GM23338 (cell line): ENCODE results near the gene CDC14B. TPM values are rescaled to one million over a fixed set of nuclear protein-coding genes. Genes with fewer than 3 reads are reported as not detected.

Experiments used
- ATAC-seq: fragments of 200-7000 bp; cut with Tn5 transposase; 3 replicates; pipeline ENCODE4 v1.9.1; 2020
- DNase-seq: peaks from one replicate; pipeline ENCODE4 v3.0.0-alpha.2; 2015; ENCODE audit warnings: low spot score
- H2AFZ ChIP-seq: fragments of 200-600 bp; sonication (generic); 2 replicates; pipeline ENCODE4 v1.8.0; 2016; ENCODE audit warnings: antibody characterized with exemption, mild to moderate bottlenecking, moderate library complexity
- H3F3A ChIP-seq: fragments of 200-600 bp; sonication (generic); replicated peaks from 2 replicates; pipeline ENCODE4 v1.8.0; 2017; ENCODE audit warnings: antibody characterized with exemption, mixed run types, low read depth
- H3K27ac ChIP-seq: fragments of 200-600 bp; sonication (generic); 2 replicates; pipeline ENCODE4 v1.6.1; 2016; ENCODE audit warnings: low read depth
- H3K27me3 ChIP-seq: fragments of 200-600 bp; sonication (generic); 2 replicates; pipeline ENCODE4 v1.8.0; 2016; ENCODE audit warnings: mild to moderate bottlenecking, mixed run types, moderate library complexity; ENCODE audit not compliant: insufficient read depth
- H3K36me3 ChIP-seq: fragments of 200-600 bp; sonication (generic); 2 replicates; pipeline ENCODE4 v1.8.0; 2016; ENCODE audit warnings: mild to moderate bottlenecking; ENCODE audit not compliant: insufficient read depth
- H3K4me1 ChIP-seq: fragments of 200-600 bp; sonication (generic); 2 replicates; pipeline ENCODE4 v1.8.0; 2016; ENCODE audit warnings: mild to moderate bottlenecking, moderate library complexity; ENCODE audit not compliant: insufficient read depth
- H3K4me2 ChIP-seq: fragments of 200-600 bp; sonication (generic); 2 replicates; pipeline ENCODE4 v1.7.1; 2017; ENCODE audit warnings: mixed run types
- H3K4me3 ChIP-seq: fragments of 200-600 bp; sonication (generic); 2 replicates; pipeline ENCODE4 v1.6.1; 2016; ENCODE audit warnings: mixed run types
- H3K79me2 ChIP-seq: fragments of 200-600 bp; sonication (generic); replicated peaks from 2 replicates; pipeline ENCODE4 v1.8.0; 2017; ENCODE audit warnings: mild to moderate bottlenecking; ENCODE audit not compliant: insufficient read depth
- H3K9me2 ChIP-seq: fragments of 200-600 bp; sonication (generic); 2 replicates; pipeline ENCODE4 v1.8.0; 2017; ENCODE audit not compliant: insufficient read depth
- H4K20me1 ChIP-seq: fragments of 200-600 bp; sonication (generic); replicated peaks from 2 replicates; pipeline ENCODE4 v1.8.0; 2017; ENCODE audit warnings: mild to moderate bottlenecking; ENCODE audit not compliant: insufficient read depth
- H3K27ac Mint-ChIP-seq: 2 replicates; pipeline ENCODE4 v1.8.0; 2020; ENCODE audit warnings: inconsistent platforms, mild to moderate bottlenecking, moderate library complexity, mixed read lengths
- H3K27me3 Mint-ChIP-seq: 3 replicates; pipeline ENCODE4 v1.8.0; 2022; ENCODE audit warnings: low read depth, mild to moderate bottlenecking, moderate library complexity, mixed read lengths, inconsistent platforms; ENCODE audit not compliant: insufficient read depth, poor library complexity
- H3K36me3 Mint-ChIP-seq: 3 replicates; pipeline ENCODE4 v1.8.0; 2021; ENCODE audit warnings: low read depth, mild to moderate bottlenecking, inconsistent platforms, moderate library complexity, mixed read lengths
- H3K4me1 Mint-ChIP-seq: 3 replicates; pipeline ENCODE4 v1.8.0; 2020; ENCODE audit warnings: mild to moderate bottlenecking, inconsistent platforms, mixed read lengths
- H3K4me3 Mint-ChIP-seq: 3 replicates; pipeline ENCODE4 v1.8.0; 2021; ENCODE audit warnings: moderate library complexity, mild to moderate bottlenecking, inconsistent platforms, mixed read lengths
- H3K9me3 Mint-ChIP-seq: 3 replicates; pipeline ENCODE4 v1.8.0; 2020; ENCODE audit warnings: moderate library complexity, mild to moderate bottlenecking, inconsistent platforms, mixed read lengths
- EZH2 ChIP-seq: fragments of 200-600 bp; sonication (generic); IDR thresholded peaks from one replicate; pipeline ENCODE4 v1.8.0; 2017; ENCODE audit warnings: antibody characterized with exemption, mild to moderate bottlenecking, low read depth; ENCODE audit not compliant: unreplicated experiment
- STAT1 ChIP-seq: IDR thresholded peaks from one replicate; pipeline ENCODE4 v1.6.1; 2016; ENCODE audit warnings: antibody characterized with exemption; ENCODE audit not compliant: unreplicated experiment
- polyA plus RNA-seq: library from polyadenylated mRNA; unstranded; fragments of >200 nt; fragmentation: Nextera tagmentation; extraction: Ambion mirVana; gene quantifications from 2 replicates; pipeline ENCODE4 v1.2.1, GENCODE V29; 2016
- total RNA-seq: library from RNA; depleted of rRNA; stranded (reverse); fragments of >200 nt; shearing (Covaris generic); gene quantifications from 2 replicates; pipeline ENCODE4 v1.2.3, GENCODE V29; 2014
- TF ChIP-seq, protein P1 (sequence below): fragments of 250-450 bp; sonication (Bioruptor Pico); IDR thresholded peaks from 2 replicates; pipeline ENCODE4 v1.5.0; 2020; ENCODE audit warnings: mild to moderate bottlenecking, moderate library complexity
- TF ChIP-seq, protein P2 (sequence below): IDR thresholded peaks from one replicate; pipeline ENCODE4 v1.6.1; 2018; ENCODE audit warnings: antibody characterized with exemption; ENCODE audit not compliant: unreplicated experiment

The CDC14B gene
- total and polyA plus RNA-seq, 2 experiments from 2014 or later: 12.2 to 52.1 TPM

- TF ChIP-seq, protein P1, sequence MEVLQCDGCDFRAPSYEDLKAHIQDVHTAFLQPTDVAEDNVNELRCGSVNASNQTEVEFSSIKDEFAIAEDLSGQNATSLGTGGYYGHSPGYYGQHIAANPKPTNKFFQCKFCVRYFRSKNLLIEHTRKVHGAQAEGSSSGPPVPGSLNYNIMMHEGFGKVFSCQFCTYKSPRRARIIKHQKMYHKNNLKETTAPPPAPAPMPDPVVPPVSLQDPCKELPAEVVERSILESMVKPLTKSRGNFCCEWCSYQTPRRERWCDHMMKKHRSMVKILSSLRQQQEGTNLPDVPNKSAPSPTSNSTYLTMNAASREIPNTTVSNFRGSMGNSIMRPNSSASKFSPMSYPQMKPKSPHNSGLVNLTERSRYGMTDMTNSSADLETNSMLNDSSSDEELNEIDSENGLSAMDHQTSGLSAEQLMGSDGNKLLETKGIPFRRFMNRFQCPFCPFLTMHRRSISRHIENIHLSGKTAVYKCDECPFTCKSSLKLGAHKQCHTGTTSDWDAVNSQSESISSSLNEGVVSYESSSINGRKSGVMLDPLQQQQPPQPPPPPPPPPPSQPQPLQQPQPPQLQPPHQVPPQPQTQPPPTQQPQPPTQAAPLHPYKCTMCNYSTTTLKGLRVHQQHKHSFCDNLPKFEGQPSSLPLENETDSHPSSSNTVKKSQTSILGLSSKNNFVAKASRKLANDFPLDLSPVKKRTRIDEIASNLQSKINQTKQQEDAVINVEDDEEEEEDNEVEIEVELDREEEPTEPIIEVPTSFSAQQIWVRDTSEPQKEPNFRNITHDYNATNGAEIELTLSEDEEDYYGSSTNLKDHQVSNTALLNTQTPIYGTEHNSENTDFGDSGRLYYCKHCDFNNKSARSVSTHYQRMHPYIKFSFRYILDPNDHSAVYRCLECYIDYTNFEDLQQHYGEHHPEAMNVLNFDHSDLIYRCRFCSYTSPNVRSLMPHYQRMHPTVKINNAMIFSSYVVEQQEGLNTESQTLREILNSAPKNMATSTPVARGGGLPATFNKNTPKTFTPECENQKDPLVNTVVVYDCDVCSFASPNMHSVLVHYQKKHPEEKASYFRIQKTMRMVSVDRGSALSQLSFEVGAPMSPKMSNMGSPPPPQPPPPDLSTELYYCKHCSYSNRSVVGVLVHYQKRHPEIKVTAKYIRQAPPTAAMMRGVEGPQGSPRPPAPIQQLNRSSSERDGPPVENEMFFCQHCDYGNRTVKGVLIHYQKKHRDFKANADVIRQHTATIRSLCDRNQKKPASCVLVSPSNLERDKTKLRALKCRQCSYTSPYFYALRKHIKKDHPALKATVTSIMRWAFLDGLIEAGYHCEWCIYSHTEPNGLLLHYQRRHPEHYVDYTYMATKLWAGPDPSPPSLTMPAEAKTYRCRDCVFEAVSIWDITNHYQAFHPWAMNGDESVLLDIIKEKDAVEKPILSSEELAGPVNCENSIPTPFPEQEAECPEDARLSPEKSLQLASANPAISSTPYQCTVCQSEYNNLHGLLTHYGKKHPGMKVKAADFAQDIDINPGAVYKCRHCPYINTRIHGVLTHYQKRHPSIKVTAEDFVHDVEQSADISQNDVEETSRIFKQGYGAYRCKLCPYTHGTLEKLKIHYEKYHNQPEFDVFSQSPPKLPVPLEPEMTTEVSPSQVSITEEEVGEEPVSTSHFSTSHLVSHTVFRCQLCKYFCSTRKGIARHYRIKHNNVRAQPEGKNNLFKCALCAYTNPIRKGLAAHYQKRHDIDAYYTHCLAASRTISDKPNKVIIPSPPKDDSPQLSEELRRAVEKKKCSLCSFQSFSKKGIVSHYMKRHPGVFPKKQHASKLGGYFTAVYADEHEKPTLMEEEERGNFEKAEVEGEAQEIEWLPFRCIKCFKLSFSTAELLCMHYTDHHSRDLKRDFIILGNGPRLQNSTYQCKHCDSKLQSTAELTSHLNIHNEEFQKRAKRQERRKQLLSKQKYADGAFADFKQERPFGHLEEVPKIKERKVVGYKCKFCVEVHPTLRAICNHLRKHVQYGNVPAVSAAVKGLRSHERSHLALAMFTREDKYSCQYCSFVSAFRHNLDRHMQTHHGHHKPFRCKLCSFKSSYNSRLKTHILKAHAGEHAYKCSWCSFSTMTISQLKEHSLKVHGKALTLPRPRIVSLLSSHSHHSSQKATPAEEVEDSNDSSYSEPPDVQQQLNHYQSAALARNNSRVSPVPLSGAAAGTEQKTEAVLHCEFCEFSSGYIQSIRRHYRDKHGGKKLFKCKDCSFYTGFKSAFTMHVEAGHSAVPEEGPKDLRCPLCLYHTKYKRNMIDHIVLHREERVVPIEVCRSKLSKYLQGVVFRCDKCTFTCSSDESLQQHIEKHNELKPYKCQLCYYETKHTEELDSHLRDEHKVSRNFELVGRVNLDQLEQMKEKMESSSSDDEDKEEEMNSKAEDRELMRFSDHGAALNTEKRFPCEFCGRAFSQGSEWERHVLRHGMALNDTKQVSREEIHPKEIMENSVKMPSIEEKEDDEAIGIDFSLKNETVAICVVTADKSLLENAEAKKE (CRISPR knock-in tag): no peak
Measured at GRCh38 chr9:96480736-96481135, 138.9 kb downstream of the CDC14B start (continued).

DNA sequence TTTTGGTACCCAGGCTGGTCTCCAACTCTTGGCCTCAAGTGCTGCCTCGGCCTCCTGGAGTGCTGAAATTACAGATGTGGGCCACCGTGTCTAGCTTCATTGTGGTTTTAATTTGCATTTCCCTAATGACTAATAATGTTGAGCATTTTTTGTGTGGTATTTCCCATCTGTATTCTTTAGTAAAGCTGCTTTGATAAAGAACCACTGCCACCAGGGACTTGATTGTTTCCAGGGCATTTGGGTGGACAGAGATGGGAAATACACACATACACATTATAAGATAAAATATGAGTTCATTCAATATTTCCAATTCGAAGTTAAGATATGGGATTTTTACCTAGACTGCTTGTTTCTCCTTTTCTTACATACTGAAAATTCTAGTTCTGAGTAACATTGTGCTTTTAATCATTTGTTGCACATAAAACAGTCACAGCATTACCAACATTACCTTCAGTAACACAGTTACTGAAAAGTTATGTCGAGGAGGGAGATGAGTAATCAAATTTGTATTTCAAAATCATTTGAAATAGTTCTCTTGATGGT lies 140.7 kb downstream of the CDC14B start:
- H3K27me3 Mint-ChIP-seq: no peaks in the 10 kb centered on the region
- DNase-seq (no peak), ATAC-seq (no peak)
- Histone ChIP-seq H4K20me1 (no peaks in the 10 kb centered on the region), H3K79me2 (no peaks in the 10 kb centered on the region), H3K27ac (no peak overlapping the region), H3K9me2 (no peaks in the 10 kb centered on the region), H3K27me3 (no peaks in the 10 kb centered on the region), H3K4me1 (no peaks in the 10 kb centered on the region), H2AFZ (no peak overlapping the region), H3K4me3 (no peak overlapping the region), H3K4me2 (no peak overlapping the region), H3F3A (no peaks in the 10 kb centered on the region), H3K36me3 (peaks cover 5% of the 10 kb centered on the region; the same call in 1 of the 2 replicates)
- H3K27ac Mint-ChIP-seq: no peak overlapping the region
- H3K9me3 Mint-ChIP-seq: no peaks in the 10 kb centered on the region
- H3K36me3 Mint-ChIP-seq: no peaks in the 10 kb centered on the region
- no peaks in the 10 kb centered on the region for H3K4me1 Mint-ChIP-seq
- no peak overlapping the region for H3K4me3 Mint-ChIP-seq
- TF ChIP-seq, protein P2, sequence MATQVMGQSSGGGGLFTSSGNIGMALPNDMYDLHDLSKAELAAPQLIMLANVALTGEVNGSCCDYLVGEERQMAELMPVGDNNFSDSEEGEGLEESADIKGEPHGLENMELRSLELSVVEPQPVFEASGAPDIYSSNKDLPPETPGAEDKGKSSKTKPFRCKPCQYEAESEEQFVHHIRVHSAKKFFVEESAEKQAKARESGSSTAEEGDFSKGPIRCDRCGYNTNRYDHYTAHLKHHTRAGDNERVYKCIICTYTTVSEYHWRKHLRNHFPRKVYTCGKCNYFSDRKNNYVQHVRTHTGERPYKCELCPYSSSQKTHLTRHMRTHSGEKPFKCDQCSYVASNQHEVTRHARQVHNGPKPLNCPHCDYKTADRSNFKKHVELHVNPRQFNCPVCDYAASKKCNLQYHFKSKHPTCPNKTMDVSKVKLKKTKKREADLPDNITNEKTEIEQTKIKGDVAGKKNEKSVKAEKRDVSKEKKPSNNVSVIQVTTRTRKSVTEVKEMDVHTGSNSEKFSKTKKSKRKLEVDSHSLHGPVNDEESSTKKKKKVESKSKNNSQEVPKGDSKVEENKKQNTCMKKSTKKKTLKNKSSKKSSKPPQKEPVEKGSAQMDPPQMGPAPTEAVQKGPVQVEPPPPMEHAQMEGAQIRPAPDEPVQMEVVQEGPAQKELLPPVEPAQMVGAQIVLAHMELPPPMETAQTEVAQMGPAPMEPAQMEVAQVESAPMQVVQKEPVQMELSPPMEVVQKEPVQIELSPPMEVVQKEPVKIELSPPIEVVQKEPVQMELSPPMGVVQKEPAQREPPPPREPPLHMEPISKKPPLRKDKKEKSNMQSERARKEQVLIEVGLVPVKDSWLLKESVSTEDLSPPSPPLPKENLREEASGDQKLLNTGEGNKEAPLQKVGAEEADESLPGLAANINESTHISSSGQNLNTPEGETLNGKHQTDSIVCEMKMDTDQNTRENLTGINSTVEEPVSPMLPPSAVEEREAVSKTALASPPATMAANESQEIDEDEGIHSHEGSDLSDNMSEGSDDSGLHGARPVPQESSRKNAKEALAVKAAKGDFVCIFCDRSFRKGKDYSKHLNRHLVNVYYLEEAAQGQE: no peak
- TF ChIP-seq STAT1: no peak
- no peak for TF ChIP-seq EZH2
